Loucy (cell line): ENCODE results near the gene SLC9A9.
A peak's percentile ranks its signal among the peaks of the same experiment; 100 is the strongest.

Source experiments
- H2AFZ ChIP-seq: fragments of 200-600 bp; sonication (generic); 2 replicates; pipeline ENCODE4 v1.6.0; 2016; ENCODE audit warnings: antibody characterized with exemption, mild to moderate bottlenecking, low read length, moderate library complexity
- H3F3A ChIP-seq: fragments of 200-600 bp; 2 replicates; pipeline ENCODE4 v1.6.0; 2016; ENCODE audit warnings: antibody characterized with exemption, low read depth, mild to moderate bottlenecking
- H3K27me3 ChIP-seq: fragments of 200-600 bp; sonication (generic); 2 replicates; pipeline ENCODE4 v1.6.1; 2014; ENCODE audit warnings: low read length, mild to moderate bottlenecking; ENCODE audit not compliant: insufficient read depth, poor library complexity, severe bottlenecking
- H3K36me3 ChIP-seq: fragments of 200-600 bp; sonication (generic); 2 replicates; pipeline ENCODE4 v1.6.1; 2016; ENCODE audit warnings: low read length; ENCODE audit not compliant: insufficient read depth
- H3K4me1 ChIP-seq: fragments of 200-600 bp; sonication (generic); 2 replicates; pipeline ENCODE4 v1.5.1; 2014; ENCODE audit warnings: low read length, mild to moderate bottlenecking; ENCODE audit not compliant: insufficient read depth, poor library complexity, severe bottlenecking
- H3K4me2 ChIP-seq: fragments of 200-600 bp; sonication (generic); 2 replicates; pipeline ENCODE4 v1.6.0; 2014; ENCODE audit warnings: antibody characterized with exemption, low read length, low read depth, mild to moderate bottlenecking; ENCODE audit not compliant: poor library complexity, severe bottlenecking
- H3K4me3 ChIP-seq: fragments of 200-600 bp; sonication (generic); 2 replicates; pipeline ENCODE4 v1.5.1; 2014; ENCODE audit warnings: low read length, mild to moderate bottlenecking, mixed read lengths; ENCODE audit not compliant: poor library complexity, severe bottlenecking
- H3K79me2 ChIP-seq: fragments of 200-600 bp; sonication (generic); 2 replicates; pipeline ENCODE4 v1.6.1; 2014; ENCODE audit warnings: low read length; ENCODE audit not compliant: insufficient read depth
- H3K9ac ChIP-seq: fragments of 200-600 bp; sonication (generic); 2 replicates; pipeline ENCODE4 v1.6.0; 2014; ENCODE audit warnings: mild to moderate bottlenecking, low read depth, low read length, moderate library complexity; ENCODE audit not compliant: poor library complexity, severe bottlenecking
- H3K9me2 ChIP-seq: fragments of 200-600 bp; sonication (generic); replicated peaks from 2 replicates; pipeline ENCODE4 v1.6.1; 2016; ENCODE audit warnings: low read depth, low read length, mixed read lengths
- H3K9me3 ChIP-seq: fragments of 200-600 bp; sonication (generic); 2 replicates; pipeline ENCODE4 v1.6.1; 2014; ENCODE audit warnings: mild to moderate bottlenecking, antibody characterized with exemption, low read length, low read depth; ENCODE audit not compliant: insufficient read depth
- H4K20me1 ChIP-seq: fragments of 200-600 bp; sonication (generic); 2 replicates; pipeline ENCODE4 v1.6.0; 2014; ENCODE audit warnings: antibody characterized with exemption, low read length, mild to moderate bottlenecking; ENCODE audit not compliant: insufficient read depth, poor library complexity, severe bottlenecking
- CTCF ChIP-seq: fragments of 200-600 bp; sonication (generic); conservative IDR thresholded peaks from 2 replicates; pipeline ENCODE4 v1.5.1; 2014; ENCODE audit warnings: mild to moderate bottlenecking, antibody characterized with exemption, low read length
- EZH2phosphoT487 ChIP-seq: fragments of 200-600 bp; IDR thresholded peaks from 2 replicates; pipeline ENCODE4 v1.6.1; 2018; ENCODE audit warnings: antibody characterized with exemption, mild to moderate bottlenecking, moderate library complexity, borderline replicate concordance

Gene SLC9A9

GRCh38 chr3:143441516-143442171 is 406.6 kb downstream of the SLC9A9 start:
- H3K4me2 ChIP-seq = no peak overlapping the region
- no peak overlapping the region for H3K4me3 ChIP-seq
- H3K36me3 ChIP-seq = no peaks in the 10 kb centered on the region
- H3K9ac ChIP-seq = no peak overlapping the region
- TF ChIP-seq CTCF = no peak
- no peak for TF ChIP-seq EZH2phosphoT487
- H2AFZ ChIP-seq = no peak overlapping the region
- no peaks in the 10 kb centered on the region for H4K20me1 ChIP-seq
- H3K79me2 ChIP-seq = no peaks in the 10 kb centered on the region
- H3K9me2 ChIP-seq = no peaks in the 10 kb centered on the region
- 0 out of 2 replicates have a peak, but pooled peaks cover 4% of the 10 kb centered on the region for H3F3A ChIP-seq
- no peaks in the 10 kb centered on the region for H3K9me3 ChIP-seq
- peaks cover 70% of the 10 kb centered on the region for H3K4me1 ChIP-seq
- H3K27me3 ChIP-seq = no peaks in the 10 kb centered on the region

- H3K4me1 ChIP-seq = peaks cover 68% of the 10 kb centered on the region
Measured at GRCh38 chr3:143439817-143440216, 408.5 kb downstream of the SLC9A9 start.

GRCh38 chr3:143437405-143437804 is 410.9 kb downstream of the SLC9A9 start:
- no peak overlapping the region for H2AFZ ChIP-seq
- peaks cover 46% of the 10 kb centered on the region for H3K4me1 ChIP-seq
- no peak overlapping the region for H3K4me3 ChIP-seq
- no peaks in the 10 kb centered on the region for H3K9me3 ChIP-seq
- no peak for TF ChIP-seq CTCF
- TF ChIP-seq EZH2phosphoT487 = no peak
- no peaks in the 10 kb centered on the region for H3K79me2 ChIP-seq
- no peaks in the 10 kb centered on the region for H3K27me3 ChIP-seq
- H3K9me2 ChIP-seq = no peaks in the 10 kb centered on the region
- no peaks in the 10 kb centered on the region for H4K20me1 ChIP-seq
- H3F3A ChIP-seq = no peaks in the 10 kb centered on the region
- no peak overlapping the region for H3K4me2 ChIP-seq
- H3K36me3 ChIP-seq = no peaks in the 10 kb centered on the region
- no peak overlapping the region for H3K9ac ChIP-seq

More at GRCh38 chr3:143439817-143440216, 408.5 kb downstream of the SLC9A9 start:
- no peak for TF ChIP-seq EZH2phosphoT487
- TF ChIP-seq CTCF = no peak
- no peaks in the 10 kb centered on the region for H3K27me3 ChIP-seq
- no peaks in the 10 kb centered on the region for H3K9me2 ChIP-seq
- H4K20me1 ChIP-seq = no peaks in the 10 kb centered on the region
- no peaks in the 10 kb centered on the region for H3K9me3 ChIP-seq
- H3K4me2 ChIP-seq = peak overlapping the region; percentile 25
- H3F3A ChIP-seq = 0 out of 2 replicates have a peak, but pooled peaks cover 4% of the 10 kb centered on the region
- H3K36me3 ChIP-seq = no peaks in the 10 kb centered on the region
- H3K9ac ChIP-seq = peak overlapping the region; percentile 5
- peak overlapping the region; percentile 35 for H2AFZ ChIP-seq
- H3K79me2 ChIP-seq = no peaks in the 10 kb centered on the region
- no peak overlapping the region for H3K4me3 ChIP-seq
